Hematopoietic multipotent progenitor cell treated with erythropoietin and hydrocortisone succinate and interleukin-3 and kit ligand, for 8 days (in vitro differentiated cells): ENCODE measurements around the gene F7.

Experiments used
- DNase-seq: peaks from one replicate; pipeline ENCODE4 v3.0.0-alpha.2; 2015

The F7 gene

DNA sequence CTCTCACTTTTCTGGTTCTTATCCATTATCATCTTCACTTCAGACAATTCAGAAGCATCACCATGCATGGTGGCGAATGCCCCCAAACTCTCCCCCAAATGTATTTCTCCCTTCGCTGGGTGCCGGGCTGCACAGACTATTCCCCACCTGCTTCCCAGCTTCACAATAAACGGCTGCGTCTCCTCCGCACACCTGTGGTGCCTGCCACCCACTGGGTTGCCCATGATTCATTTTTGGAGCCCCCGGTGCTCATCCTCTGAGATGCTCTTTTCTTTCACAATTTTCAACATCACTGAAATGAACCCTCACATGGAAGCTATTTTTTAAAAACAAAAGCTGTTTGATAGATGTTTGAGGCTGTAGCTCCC lies 14.2 kb downstream of the F7 start:
- no peak for DNase-seq

DNA sequence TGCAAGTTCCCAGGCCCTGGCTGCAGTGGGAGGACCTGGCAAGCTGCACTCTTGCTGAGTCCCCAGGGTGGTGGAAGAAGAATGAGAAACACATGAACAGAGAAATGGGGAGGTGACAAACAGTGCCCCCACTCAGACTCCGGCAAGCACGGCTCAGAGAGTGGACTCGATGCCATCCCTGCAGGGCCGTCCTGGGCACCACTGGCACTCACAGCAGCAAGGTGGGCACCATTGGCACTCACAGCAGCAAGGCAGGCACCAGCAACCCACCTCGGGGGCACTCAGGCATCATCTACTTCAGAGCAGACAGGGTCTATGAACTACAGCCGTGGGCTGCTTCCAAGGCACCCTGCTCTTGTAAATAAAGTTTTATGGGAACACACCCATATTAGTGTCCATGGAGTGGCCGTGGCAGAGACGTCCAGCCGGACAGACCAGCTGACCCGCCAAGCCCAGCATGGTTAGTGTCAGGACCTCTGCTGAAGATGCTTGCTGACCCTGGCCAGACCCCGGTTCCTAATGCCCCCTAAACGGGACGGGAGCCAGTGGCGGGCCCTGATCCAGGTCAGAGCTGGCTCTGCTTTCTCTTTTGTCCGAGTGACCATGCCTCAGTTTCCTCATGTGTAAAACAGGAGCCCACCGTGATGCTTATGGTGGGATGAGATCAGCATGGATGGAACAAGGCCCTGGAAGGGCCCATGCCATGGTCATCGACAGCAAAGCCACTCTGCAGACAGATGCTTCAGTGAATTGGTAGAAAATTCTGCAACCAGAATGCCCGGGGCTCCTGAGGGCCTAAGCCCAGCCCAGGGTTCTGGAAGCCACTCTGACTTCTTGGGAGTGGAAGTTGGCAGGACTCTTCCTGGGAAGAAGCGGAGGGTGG lies 14.9 kb downstream of the F7 start:
- no peak for DNase-seq

GRCh38 chr13:113121183-113121927 lies 15.8 kb downstream of the F7 start:
- no peak for DNase-seq

DNA sequence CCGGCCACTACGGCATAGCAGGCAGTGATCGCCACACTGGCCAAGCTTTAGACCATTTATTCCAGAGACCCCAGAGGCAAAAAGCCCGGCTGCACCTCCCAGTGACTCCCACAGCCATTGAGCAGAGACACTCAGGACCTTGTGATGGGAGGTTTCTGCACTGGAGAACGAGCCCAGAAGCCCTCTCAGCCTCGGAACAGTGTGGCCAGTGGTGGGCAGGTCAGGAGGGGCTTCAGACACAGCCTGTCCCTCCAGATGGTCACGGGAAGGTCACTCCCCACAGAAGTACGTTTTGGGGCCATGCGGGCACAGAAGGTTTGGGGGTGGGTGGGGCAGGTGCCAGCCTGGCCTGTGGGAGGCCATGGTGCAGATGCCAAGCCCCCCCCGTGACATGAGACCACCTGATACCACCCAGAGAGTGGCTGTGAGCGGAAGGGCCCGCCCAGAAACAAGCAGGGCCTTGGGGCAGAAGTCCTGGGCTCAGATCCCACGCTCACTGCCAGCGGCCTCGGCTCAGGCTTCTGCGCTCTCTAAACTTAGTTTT lies 16.4 kb downstream of the F7 start:
- DNase-seq = no peak

DNA sequence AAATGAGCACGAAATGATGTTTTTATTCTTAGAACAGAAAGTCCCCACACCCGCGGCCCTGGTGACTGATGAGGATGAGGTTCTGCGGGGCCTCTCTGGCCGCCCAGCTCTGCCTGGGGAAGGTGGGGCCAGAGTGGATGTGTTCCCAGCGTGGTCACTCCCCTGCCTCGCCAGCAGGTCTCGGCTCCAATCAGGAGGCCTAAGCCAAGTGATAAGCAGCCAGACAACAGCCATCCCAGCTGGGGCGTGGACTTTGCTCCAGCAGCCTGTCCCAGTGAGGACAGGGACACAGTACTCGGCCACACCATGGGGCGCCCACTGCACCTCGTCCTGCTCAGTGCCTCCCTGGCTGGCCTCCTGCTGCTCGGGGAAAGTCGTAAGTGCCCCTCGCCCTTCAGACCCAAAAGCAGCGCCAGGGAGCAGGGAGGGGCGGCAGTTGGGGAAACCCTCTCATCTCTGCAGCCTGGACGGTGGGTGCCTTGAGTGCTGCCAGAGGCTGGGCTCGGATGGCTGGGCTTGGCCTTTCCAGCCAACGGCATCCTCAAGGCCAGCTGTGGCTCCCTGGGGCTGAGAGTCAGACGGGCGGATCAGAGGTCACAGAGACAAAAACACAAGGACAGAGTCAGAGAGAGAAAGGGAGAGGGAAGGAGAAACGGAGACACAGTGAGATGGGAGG lies 17.1 kb downstream of the F7 start, which contains the start of gene F10:
Gene F10, plus strand, starts transcription at position 250 of the 676 bp plus-strand sequence. Its CDS starts 57 bp downstream, at position 307.
- no peak for DNase-seq

DNA sequence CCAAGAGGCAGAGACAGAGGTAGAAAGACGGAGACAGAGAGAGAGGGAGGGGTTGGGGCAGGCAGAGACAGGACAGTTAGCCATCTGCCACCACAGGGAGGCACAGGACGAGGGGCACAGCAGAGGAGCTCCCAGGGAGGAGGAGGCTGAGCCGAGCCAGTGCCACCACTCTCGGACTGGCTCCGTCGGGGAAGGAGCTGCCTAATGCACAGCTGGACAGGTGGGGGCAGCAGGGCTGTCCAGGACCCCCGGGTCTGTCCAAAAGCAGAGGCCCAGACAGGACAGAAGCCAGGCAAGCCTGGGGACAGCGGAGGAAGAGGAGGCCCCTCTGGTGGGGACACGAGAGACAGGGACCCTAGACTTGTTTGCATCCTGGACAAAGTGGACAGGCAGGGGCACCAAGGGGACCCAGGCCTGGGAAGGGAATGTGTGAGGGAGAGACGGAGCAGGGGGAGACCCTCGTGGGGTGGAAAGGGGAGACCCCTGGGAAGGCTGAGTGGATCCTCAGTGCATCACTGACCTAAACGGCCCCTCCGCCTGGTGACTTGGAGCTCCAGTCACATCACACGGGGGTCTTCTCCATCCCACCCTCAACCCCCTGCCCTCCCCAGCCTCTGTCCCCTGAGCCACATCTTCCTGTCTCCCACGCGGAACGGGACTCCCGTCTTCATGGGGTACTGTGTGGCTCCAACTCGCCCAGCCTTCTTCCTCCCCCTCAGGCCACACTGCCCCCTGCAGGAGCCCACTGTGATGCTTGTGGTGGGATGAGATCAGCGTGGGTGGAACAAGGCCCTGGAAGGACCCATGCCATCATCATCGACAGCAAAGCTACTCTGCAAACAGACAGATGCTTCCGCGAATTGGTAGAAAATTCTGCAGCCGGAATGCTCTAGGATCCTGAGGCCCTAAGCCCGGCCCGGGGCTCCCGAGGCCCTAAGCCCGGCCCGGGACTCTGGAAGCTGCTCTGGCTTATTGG lies 17.9 kb downstream of the F7 start:
- no peak for DNase-seq

GRCh38 chr13:113124211-113124970 lies 18.8 kb downstream of the F7 start:
- DNase-seq = no peak

DNA sequence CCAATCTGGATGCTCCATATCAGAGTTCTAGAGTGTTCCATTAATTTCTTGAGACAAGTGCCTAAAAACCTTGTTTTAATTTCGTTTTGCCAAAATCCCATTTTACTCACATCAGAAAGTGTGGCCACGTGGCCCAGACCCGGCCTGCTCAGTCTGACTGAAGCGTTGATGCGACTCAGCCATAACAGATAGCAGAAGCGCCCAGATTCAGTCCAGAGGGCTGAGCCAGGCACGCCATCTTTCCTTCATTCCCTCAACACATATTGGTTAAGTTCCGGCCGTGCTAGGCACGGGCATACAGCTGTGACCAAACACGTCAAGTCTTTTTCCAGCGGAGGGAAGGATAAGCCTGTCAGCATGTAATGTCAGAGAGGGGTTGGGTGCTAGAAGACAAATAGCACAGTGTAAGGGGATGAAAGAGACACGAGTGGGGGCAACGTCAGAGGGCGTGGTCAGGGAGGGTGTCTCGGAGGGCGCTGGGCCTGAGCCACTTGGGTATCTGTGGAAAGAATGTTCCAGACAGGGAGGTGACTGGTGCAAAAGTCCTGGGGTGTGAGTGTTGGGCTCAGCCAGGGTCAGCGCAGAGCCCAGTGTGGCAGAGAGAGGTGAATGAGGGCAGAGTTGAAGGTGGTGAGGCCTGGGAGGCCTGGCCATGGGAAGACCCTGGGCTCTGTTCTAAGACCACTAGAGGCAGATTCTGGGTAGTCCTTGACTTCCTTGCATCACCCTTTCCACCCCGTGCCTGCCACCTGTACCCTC lies 20.1 kb downstream of the F7 start:
- no peak for DNase-seq

DNA sequence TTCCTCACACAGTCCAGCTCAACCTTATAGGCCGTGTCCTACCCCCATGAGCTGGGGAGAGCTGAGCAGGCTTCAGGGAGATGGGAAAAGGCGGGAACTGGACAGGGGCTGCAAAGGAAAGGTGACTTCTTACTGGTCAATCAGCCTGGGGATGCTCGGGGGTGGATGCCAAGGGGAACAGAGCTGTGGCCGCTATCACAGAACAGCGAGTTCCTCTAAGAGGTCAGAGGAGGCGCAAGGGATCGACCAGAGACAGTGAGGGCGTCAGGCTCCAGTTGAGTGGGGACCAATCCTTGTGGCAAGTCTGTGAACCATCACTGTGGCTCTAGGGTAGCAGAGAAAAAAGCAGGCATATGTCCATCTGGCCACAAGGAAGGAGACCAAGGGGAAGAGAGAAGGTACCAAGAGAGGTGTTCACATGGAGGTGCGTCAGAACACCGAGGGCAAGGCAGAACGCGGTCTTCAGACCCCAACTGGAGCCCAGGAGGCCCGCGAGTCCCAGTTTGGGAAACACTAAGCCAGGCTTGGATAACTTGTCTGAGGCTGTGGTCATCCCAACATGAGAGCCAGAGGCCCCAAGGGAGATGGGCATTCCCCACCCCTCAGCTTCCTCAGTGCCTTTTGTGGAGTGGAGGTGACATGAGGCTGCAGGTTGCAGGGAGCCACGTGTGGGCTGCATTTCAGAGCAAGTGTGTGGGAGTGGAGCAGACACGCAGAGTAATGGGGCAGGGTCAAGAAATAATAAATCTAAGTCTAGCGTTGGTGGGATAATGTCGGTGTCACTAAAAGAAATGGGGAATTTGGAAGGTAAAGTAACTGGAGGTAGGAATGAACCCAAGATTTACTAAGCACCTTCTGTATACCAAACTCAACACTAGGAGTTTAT lies 20.9 kb downstream of the F7 start:
- no peak for DNase-seq

- DNase-seq = no peak
Measured at GRCh38 chr13:113129480-113129879, 23.9 kb downstream of the F7 start.

GRCh38 chr13:113129921-113130750 lies 24.5 kb downstream of the F7 start:
- peak; percentile 45 for DNase-seq

GRCh38 chr13:113135281-113135760 lies 29.7 kb downstream of the F7 start:
- DNase-seq = no peak

- no peak for DNase-seq
Measured at GRCh38 chr13:113137691-113138298, 32.2 kb downstream of the F7 start.

GRCh38 chr13:113138792-113139551 lies 33.4 kb downstream of the F7 start:
- no peak for DNase-seq

DNA sequence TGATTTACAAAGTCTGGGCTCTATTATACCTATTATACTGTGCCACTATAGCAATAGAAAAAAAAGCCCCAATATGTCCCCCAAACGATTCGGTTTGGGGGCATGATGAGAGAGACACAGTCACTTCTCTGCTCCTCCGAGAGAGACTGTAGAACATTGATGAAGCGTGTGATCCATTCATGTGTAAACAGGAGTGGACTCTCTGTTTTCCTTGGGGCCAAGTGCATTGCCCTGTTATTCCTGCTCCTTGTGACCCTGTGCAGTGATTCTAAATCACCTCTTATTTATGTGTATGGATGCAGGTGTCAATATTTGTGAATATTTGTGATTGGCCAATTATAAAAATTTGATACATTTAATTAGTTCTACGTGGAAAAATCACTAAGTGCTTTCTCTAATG lies 34.0 kb downstream of the F7 start:
- DNase-seq = no peak

DNA sequence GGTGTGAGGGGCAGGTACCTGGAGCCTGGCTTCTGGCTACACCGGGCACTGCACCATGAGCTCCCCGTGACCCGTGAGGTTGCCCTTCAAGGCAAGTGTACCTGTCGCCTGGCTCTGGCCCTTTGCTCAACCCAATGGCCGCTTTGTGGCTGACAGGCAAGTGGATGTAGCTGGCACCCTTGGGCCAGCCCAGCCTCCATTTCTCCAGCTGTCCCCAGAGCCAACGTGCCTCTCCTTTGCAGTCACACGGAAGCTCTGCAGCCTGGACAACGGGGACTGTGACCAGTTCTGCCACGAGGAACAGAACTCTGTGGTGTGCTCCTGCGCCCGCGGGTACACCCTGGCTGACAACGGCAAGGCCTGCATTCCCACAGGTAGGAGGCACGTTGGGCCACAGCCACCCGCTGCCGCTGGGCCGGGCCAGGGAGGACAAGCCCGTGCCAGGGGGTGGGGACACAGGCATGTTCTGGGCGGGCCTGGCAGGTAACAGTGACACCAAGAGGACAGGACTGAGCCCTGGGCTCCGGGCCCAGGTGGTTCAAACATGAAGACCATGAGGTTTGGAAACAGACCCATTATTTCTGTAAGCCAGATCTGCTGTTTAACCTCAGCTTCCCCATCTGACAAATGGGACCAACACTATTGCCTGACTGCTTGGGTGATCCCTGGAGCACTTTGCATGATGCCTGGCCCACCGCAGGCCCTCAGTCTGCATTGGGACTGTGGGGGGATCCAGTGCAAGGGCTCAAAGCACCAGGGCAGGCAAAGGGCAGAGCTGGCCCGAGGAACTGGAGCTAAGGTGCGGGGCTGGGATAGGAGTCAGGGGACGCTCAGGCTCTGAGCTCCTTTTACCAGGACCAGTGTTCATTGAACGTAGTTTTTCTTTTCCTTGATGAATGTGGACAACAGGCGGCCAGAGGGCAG lies 35.3 kb downstream of the F7 start:
- no peak for DNase-seq
